HEK293 (cell line): ENCODE results near the gene LRP5.
A peak's percentile ranks its signal among the peaks of the same experiment; 100 is the strongest.

Experiments
- ATF2 ChIP-seq: fragments of 450-650 bp; formaldehyde crosslinking; IDR thresholded peaks from 2 replicates; pipeline ENCODE4 v1.5.1; 2016; ENCODE audit warnings: missing biosample characterization, missing genetic modification characterization, low read depth
- BCL6B ChIP-seq: fragments of 450-650 bp; formaldehyde crosslinking; IDR thresholded peaks from 2 replicates; pipeline ENCODE4 v1.5.1; 2017; ENCODE audit warnings: missing biosample characterization, missing genetic modification characterization
- HIC1 ChIP-seq: fragments of 450-650 bp; formaldehyde crosslinking; IDR thresholded peaks from 2 replicates; pipeline ENCODE4 v1.5.1; 2016; ENCODE audit warnings: missing biosample characterization, missing genetic modification characterization
- HOXA7 ChIP-seq: sonication (generic); formaldehyde crosslinking; IDR thresholded peaks from 2 replicates; pipeline ENCODE4 v1.8.1; 2022; ENCODE audit warnings: missing genetic modification reagents, borderline replicate concordance
- KLF16 ChIP-seq: fragments of 450-650 bp; formaldehyde crosslinking; IDR thresholded peaks from 2 replicates; pipeline ENCODE4 v1.5.1; 2017; ENCODE audit warnings: missing biosample characterization, missing genetic modification characterization
- SP2 ChIP-seq: fragments of 450-650 bp; formaldehyde crosslinking; IDR thresholded peaks from 2 replicates; pipeline ENCODE4 v1.5.1; 2016; ENCODE audit warnings: missing biosample characterization, missing genetic modification characterization
- TCF7L2 ChIP-seq: IDR thresholded peaks from 2 replicates; pipeline ENCODE4 v1.6.1; 2011; ENCODE audit warnings: low read depth, mild to moderate bottlenecking, inconsistent platforms, low read length, moderate library complexity, borderline replicate concordance
- YY2 ChIP-seq: fragments of 450-650 bp; formaldehyde crosslinking; IDR thresholded peaks from 2 replicates; pipeline ENCODE4 v1.5.1; 2016; ENCODE audit warnings: missing biosample characterization, missing genetic modification characterization
- ZBTB17 ChIP-seq: fragments of 450-650 bp; formaldehyde crosslinking; IDR thresholded peaks from 2 replicates; pipeline ENCODE4 v1.5.1; 2016; ENCODE audit warnings: missing biosample characterization, missing genetic modification characterization
- ZBTB26 ChIP-seq: fragments of 450-650 bp; formaldehyde crosslinking; optimal IDR thresholded peaks from 2 replicates; pipeline ENCODE3; 2016; ENCODE audit warnings: missing biosample characterization, mild to moderate bottlenecking, missing genetic modification characterization
- ZFP41 ChIP-seq: fragments of 450-650 bp; formaldehyde crosslinking; IDR thresholded peaks from 2 replicates; pipeline ENCODE4 v1.5.1; 2016; ENCODE audit warnings: missing biosample characterization, missing genetic modification characterization, borderline replicate concordance
- ZNF18 ChIP-seq: fragments of 450-650 bp; formaldehyde crosslinking; IDR thresholded peaks from 2 replicates; pipeline ENCODE4 v1.5.1; 2016; ENCODE audit warnings: missing biosample characterization, missing genetic modification characterization
- ZNF184 ChIP-seq: fragments of 450-650 bp; IDR thresholded peaks from 2 replicates; pipeline ENCODE4 v1.5.1; 2018; ENCODE audit warnings: missing biosample characterization, mild to moderate bottlenecking, missing genetic modification characterization
- ZNF202 ChIP-seq: fragments of 450-650 bp; formaldehyde crosslinking; IDR thresholded peaks from 2 replicates; pipeline ENCODE4 v1.5.1; 2016; ENCODE audit warnings: missing biosample characterization, missing genetic modification characterization, borderline replicate concordance
- ZNF214 ChIP-seq: fragments of 450-650 bp; formaldehyde crosslinking; IDR thresholded peaks from 2 replicates; pipeline ENCODE4 v1.5.1; 2017; ENCODE audit warnings: missing biosample characterization, mild to moderate bottlenecking, missing genetic modification characterization, borderline replicate concordance
- ZNF221 ChIP-seq: fragments of 450-650 bp; formaldehyde crosslinking; IDR thresholded peaks from 2 replicates; pipeline ENCODE4 v1.5.1; 2017; ENCODE audit warnings: missing biosample characterization, missing genetic modification characterization, borderline replicate concordance
- ZNF292 ChIP-seq: fragments of 450-650 bp; formaldehyde crosslinking; IDR thresholded peaks from 2 replicates; pipeline ENCODE4 v1.5.1; 2016; ENCODE audit warnings: low read depth, missing biosample characterization, missing genetic modification characterization, borderline replicate concordance
- ZNF335 ChIP-seq: fragments of 450-650 bp; formaldehyde crosslinking; conservative IDR thresholded peaks from 2 replicates; pipeline ENCODE4 v1.5.1; 2016; ENCODE audit warnings: missing biosample characterization, missing genetic modification characterization
- ZNF571 ChIP-seq: fragments of 450-650 bp; formaldehyde crosslinking; IDR thresholded peaks from 2 replicates; pipeline ENCODE4 v1.5.0; 2017; ENCODE audit warnings: missing biosample characterization, missing genetic modification characterization
- ZNF621 ChIP-seq: fragments of 450-650 bp; formaldehyde crosslinking; IDR thresholded peaks from 2 replicates; pipeline ENCODE4 v1.5.1; 2017; ENCODE audit warnings: missing biosample characterization, missing genetic modification characterization
- ZNF660 ChIP-seq: fragments of 450-650 bp; IDR thresholded peaks from 2 replicates; pipeline ENCODE4 v1.5.1; 2018; ENCODE audit warnings: missing biosample characterization, mild to moderate bottlenecking, missing genetic modification characterization
- ZNF670 ChIP-seq: fragments of 450-650 bp; formaldehyde crosslinking; IDR thresholded peaks from 2 replicates; pipeline ENCODE4 v1.5.1; 2016; ENCODE audit warnings: missing biosample characterization, missing genetic modification characterization, low read depth
- ZSCAN30 ChIP-seq: fragments of 450-650 bp; IDR thresholded peaks from 2 replicates; pipeline ENCODE4 v1.5.1; 2018; ENCODE audit warnings: missing biosample characterization, mild to moderate bottlenecking, missing genetic modification characterization, moderate library complexity
- TF ChIP-seq, protein P1 (sequence below): fragments of 450-650 bp; formaldehyde crosslinking; conservative IDR thresholded peaks from 2 replicates; pipeline ENCODE4 v1.5.1; 2016; ENCODE audit warnings: low read depth, missing biosample characterization, missing genetic modification characterization
- TF ChIP-seq, protein P2 (sequence below): fragments of 450-650 bp; formaldehyde crosslinking; IDR thresholded peaks from 2 replicates; pipeline ENCODE4; 2016; ENCODE audit warnings: missing biosample characterization, missing genetic modification characterization

The LRP5 gene

GRCh38 chr11:68271781-68272608 lies 40.4 kb upstream of the LRP5 start, which contains the start of gene C11orf24 (continued):
- TF ChIP-seq, protein P1, sequence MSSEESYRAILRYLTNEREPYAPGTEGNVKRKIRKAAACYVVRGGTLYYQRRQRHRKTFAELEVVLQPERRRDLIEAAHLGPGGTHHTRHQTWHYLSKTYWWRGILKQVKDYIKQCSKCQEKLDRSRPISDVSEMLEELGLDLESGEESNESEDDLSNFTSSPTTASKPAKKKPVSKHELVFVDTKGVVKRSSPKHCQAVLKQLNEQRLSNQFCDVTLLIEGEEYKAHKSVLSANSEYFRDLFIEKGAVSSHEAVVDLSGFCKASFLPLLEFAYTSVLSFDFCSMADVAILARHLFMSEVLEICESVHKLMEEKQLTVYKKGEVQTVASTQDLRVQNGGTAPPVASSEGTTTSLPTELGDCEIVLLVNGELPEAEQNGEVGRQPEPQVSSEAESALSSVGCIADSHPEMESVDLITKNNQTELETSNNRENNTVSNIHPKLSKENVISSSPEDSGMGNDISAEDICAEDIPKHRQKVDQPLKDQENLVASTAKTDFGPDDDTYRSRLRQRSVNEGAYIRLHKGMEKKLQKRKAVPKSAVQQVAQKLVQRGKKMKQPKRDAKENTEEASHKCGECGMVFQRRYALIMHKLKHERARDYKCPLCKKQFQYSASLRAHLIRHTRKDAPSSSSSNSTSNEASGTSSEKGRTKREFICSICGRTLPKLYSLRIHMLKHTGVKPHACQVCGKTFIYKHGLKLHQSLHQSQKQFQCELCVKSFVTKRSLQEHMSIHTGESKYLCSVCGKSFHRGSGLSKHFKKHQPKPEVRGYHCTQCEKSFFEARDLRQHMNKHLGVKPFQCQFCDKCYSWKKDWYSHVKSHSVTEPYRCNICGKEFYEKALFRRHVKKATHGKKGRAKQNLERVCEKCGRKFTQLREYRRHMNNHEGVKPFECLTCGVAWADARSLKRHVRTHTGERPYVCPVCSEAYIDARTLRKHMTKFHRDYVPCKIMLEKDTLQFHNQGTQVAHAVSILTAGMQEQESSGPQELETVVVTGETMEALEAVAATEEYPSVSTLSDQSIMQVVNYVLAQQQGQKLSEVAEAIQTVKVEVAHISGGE (tag by site-specific recombination): peak; percentile 63
- TF ChIP-seq ZBTB26: peak; percentile 94
- TF ChIP-seq ZNF621 (tag by site-specific recombination): no peak
- TF ChIP-seq ZNF214 (tag by site-specific recombination): no peak
- TF ChIP-seq ZSCAN30 (tag by site-specific recombination): peak; percentile 25; the same call in 1 of the 2 replicates
- TF ChIP-seq KLF16 (tag by site-specific recombination): peak; percentile 69; the same call in 1 of the 2 replicates
- no peak for TF ChIP-seq ZNF184 (tag by site-specific recombination)
- peak; percentile 92 for TF ChIP-seq HIC1 (tag by site-specific recombination)
- TF ChIP-seq ZNF571 (tag by site-specific recombination): no peak
- no peak for TF ChIP-seq YY2 (tag by site-specific recombination)
- TF ChIP-seq TCF7L2: no peak
- TF ChIP-seq ZNF221 (tag by site-specific recombination): no peak
- no peak for TF ChIP-seq ZNF202 (tag by site-specific recombination)
- TF ChIP-seq ZBTB17: no peak; the same call in 1 of the 2 replicates
- peak; percentile 86 for TF ChIP-seq SP2 (tag by site-specific recombination)
- TF ChIP-seq ZNF18 (tag by site-specific recombination): no peak
- TF ChIP-seq ZNF670 (tag by site-specific recombination): no peak
- TF ChIP-seq BCL6B: no peak
- no peak for TF ChIP-seq HOXA7
- TF ChIP-seq ZFP41 (tag by site-specific recombination): no peak
- TF ChIP-seq, protein P2, sequence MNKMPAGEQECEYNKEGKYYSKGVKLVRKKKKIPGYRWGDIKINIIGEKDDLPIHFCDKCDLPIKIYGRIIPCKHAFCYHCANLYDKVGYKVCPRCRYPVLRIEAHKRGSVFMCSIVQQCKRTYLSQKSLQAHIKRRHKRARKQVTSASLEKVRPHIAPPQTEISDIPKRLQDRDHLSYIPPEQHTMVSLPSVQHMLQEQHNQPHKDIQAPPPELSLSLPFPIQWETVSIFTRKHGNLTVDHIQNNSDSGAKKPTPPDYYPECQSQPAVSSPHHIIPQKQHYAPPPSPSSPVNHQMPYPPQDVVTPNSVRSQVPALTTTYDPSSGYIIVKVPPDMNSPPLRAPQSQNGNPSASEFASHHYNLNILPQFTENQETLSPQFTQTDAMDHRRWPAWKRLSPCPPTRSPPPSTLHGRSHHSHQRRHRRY (tag by site-specific recombination): no peak
- TF ChIP-seq ZNF335 (tag by site-specific recombination): peak; percentile 67; the same call in 1 of the 2 replicates
- peak; percentile 94 for TF ChIP-seq ATF2 (tag by site-specific recombination)
- TF ChIP-seq ZNF292 (tag by site-specific recombination): no peak
- 0 out of 2 replicates have a peak, but pooled peaks have one; percentile 46 for TF ChIP-seq ZNF660 (tag by site-specific recombination)
